ENCODE measurements around the gene RALGAPB. TPM values are rescaled to one million over a fixed set of nuclear protein-coding genes. Genes with fewer than 3 reads are reported as not detected.
"Not testable (repeated sequence)": the region's sequence is repeated elsewhere in the genome, so short reads cannot be mapped to it uniquely, and the experiment has no call there.

Gene RALGAPB
- total RNA-seq, 1 experiment from 2014 or later = 30.4 TPM

DNA sequence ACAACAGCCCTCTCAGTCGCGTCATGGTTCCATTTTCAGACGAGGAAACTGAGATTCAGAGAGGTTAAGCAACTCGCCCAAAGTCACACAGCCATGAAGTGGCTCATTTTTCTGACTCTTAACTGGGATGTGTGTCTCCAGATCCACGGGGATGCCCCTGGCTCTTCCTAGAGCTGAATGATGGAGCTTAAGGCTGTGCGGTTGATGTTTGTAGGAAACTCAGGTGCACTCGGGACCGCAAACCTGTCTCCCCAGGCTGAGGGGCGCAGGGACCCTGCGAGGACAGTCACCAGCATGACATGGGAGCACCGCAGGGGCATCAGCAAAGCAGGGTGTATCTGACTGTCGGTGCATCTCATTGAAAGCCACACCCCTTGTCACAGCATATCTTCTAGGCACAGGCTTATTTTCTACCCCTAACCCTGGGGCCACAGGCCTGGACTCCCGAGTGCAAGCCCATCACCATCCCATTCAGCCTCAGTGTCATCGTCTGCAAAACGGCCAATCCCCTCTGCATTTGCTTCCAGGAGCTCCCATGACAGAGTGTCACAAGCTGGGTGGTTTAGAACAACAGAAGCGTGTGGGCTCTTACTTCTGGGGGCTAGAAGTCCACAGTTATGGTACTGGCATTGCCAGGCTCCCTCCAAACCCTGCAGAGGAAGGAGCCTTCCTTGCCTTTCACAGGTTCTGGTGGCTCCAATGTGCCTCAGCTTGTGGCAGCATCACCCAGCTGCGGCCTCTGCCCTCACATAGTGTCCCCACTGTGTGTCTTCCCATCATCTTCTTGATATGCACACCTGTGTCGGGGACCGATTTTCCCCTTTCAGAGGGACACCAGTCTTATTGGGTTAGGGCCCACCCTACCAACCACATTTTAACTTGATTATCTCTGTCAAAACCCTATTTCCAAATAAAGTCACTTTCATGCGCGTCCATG, 119.1 kb downstream of the RALGAPB start:
- Histone ChIP-seq H3K36me3 (ENCODE audit: low read depth, low read length) (no peaks in the 10 kb centered on the region), H3K9me3 (ENCODE audit: low read length) (no peaks in the 10 kb centered on the region), H4K20me1 (ENCODE audit: low read length) (no peaks in the 10 kb centered on the region), H3K27me3 (ENCODE audit: low read length) (no peaks in the 10 kb centered on the region), H3K9ac (ENCODE audit: low read length) (no peak overlapping the region), H3F3A (ENCODE audit: low read length, unreplicated experiment) (no peaks in the 10 kb centered on the region), H3K4me1 (ENCODE audit: insufficient read depth, low read length) (no peaks in the 10 kb centered on the region), H3K4me3 (ENCODE audit: low read length) (no peak overlapping the region), H3K27ac (ENCODE audit: low read length) (no peak overlapping the region), H3K79me2 (ENCODE audit: low read length) (no peaks in the 10 kb centered on the region), H2AFZ (ENCODE audit: low read length) (no peak overlapping the region), H3K4me2 (ENCODE audit: low read length) (no peak overlapping the region), H3K9me2 (replicated peaks; ENCODE audit: low read length) (no peaks in the 10 kb centered on the region)
- BruUV-seq (replicated peaks) = no TSS peak
- intact Hi-C loops (cut with micrococcal nuclease) = no loop called here
- DNase-seq = no peak
- ChIA-PET POLR2A (ENCODE audit: unreplicated experiment) (no interaction called here), CTCF (no interaction called here)
- TF ChIP-seq, protein P1, sequence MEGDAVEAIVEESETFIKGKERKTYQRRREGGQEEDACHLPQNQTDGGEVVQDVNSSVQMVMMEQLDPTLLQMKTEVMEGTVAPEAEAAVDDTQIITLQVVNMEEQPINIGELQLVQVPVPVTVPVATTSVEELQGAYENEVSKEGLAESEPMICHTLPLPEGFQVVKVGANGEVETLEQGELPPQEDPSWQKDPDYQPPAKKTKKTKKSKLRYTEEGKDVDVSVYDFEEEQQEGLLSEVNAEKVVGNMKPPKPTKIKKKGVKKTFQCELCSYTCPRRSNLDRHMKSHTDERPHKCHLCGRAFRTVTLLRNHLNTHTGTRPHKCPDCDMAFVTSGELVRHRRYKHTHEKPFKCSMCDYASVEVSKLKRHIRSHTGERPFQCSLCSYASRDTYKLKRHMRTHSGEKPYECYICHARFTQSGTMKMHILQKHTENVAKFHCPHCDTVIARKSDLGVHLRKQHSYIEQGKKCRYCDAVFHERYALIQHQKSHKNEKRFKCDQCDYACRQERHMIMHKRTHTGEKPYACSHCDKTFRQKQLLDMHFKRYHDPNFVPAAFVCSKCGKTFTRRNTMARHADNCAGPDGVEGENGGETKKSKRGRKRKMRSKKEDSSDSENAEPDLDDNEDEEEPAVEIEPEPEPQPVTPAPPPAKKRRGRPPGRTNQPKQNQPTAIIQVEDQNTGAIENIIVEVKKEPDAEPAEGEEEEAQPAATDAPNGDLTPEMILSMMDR (conservative IDR thresholded peaks at IDR 0.05; ENCODE audit: low read depth, low read length) = no peak
- ATAC-seq = no peak

DNA sequence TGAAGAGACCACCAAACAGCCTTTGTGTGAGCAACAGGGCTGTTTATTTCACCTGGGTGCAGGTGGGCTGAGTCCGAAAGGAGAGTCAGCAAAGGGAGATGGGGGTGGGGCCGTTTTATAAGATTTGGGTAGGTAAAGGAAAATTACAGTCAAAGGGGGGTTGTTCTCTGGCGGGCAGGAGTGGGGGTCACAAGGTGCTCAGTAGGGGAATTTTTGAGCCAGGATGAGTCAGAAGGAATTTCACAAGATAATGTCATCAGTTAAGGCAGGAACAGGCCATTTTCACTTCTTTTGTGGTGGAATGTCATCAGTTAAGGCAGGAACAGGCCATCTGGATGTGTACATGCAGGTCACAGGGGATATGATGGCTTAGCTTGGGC, 119.8 kb downstream of the RALGAPB start:
- H3K27me3 ChIP-seq (ENCODE audit: low read length); DNase-seq; H3K9me3 ChIP-seq (ENCODE audit: low read length); H3K4me1 ChIP-seq (ENCODE audit: insufficient read depth, low read length); CTCF ChIA-PET; H2AFZ ChIP-seq (ENCODE audit: low read length); H3K9ac ChIP-seq (ENCODE audit: low read length); ATAC-seq; H3K9me2 ChIP-seq (replicated peaks; ENCODE audit: low read length); POLR2A ChIA-PET (ENCODE audit: unreplicated experiment); intact Hi-C loops (cut with micrococcal nuclease); H3K79me2 ChIP-seq (ENCODE audit: low read length); H3K4me2 ChIP-seq (ENCODE audit: low read length); BruUV-seq (replicated peaks); H3F3A ChIP-seq (ENCODE audit: low read length, unreplicated experiment); H3K4me3 ChIP-seq (ENCODE audit: low read length); H3K27ac ChIP-seq (ENCODE audit: low read length); H4K20me1 ChIP-seq (ENCODE audit: low read length); H3K36me3 ChIP-seq (ENCODE audit: low read depth, low read length): not testable (repeated sequence)

DNA sequence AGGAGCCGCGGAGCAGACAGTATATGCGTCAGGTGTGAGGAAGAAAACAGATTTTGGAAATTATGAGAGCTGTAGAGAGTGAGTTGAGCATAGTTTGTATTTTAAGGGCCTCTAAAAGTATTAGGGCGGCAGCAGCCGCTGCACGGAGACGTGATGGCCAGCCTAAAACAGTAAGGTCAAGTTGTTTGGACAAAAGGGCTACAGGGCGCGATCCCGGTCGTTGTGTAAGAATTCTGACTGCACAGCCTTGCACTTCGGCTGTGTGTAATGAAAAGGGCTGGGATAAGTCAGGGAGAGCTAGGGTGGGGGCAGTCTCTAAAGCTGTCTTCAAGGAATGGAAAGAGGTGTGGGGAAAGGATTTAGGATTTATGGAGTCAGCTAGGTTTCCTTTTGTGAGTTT, 121.6 kb downstream of the RALGAPB start:
- H4K20me1 ChIP-seq (ENCODE audit: low read length); H3K9me2 ChIP-seq (replicated peaks; ENCODE audit: low read length); CTCF ChIA-PET; H2AFZ ChIP-seq (ENCODE audit: low read length); H3K4me2 ChIP-seq (ENCODE audit: low read length); ATAC-seq; H3K79me2 ChIP-seq (ENCODE audit: low read length); H3K9ac ChIP-seq (ENCODE audit: low read length); H3K9me3 ChIP-seq (ENCODE audit: low read length); POLR2A ChIA-PET (ENCODE audit: unreplicated experiment); BruUV-seq (replicated peaks); H3K27me3 ChIP-seq (ENCODE audit: low read length); H3F3A ChIP-seq (ENCODE audit: low read length, unreplicated experiment); DNase-seq; H3K4me1 ChIP-seq (ENCODE audit: insufficient read depth, low read length); H3K36me3 ChIP-seq (ENCODE audit: low read depth, low read length); H3K4me3 ChIP-seq (ENCODE audit: low read length); intact Hi-C loops (cut with micrococcal nuclease); H3K27ac ChIP-seq (ENCODE audit: low read length): not testable (repeated sequence)

DNA sequence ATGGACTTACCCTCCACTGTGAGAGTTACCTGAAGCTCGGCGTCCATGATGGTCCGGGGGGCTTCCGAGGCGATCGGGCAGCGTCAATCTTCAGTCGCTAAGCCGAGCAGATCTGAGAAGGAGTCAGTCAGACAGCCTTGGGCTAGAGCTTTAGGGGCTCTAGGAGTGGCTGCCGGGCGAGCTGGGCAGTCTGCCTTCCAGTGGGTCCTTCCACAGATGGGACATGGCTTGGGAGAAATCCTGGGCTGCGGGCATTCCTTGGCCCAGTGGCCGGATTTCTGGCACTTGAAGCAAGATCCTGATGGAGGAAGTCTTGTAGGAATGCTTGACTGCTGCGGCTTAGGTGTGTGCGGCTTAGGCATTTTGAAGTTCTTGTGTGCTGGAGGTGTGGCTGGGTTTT, 123.2 kb downstream of the RALGAPB start:
- H3K36me3 ChIP-seq (ENCODE audit: low read depth, low read length); H3K27me3 ChIP-seq (ENCODE audit: low read length); H2AFZ ChIP-seq (ENCODE audit: low read length); H3K9me3 ChIP-seq (ENCODE audit: low read length); H3F3A ChIP-seq (ENCODE audit: low read length, unreplicated experiment); DNase-seq; H4K20me1 ChIP-seq (ENCODE audit: low read length); POLR2A ChIA-PET (ENCODE audit: unreplicated experiment); intact Hi-C loops (cut with micrococcal nuclease); H3K27ac ChIP-seq (ENCODE audit: low read length); H3K4me1 ChIP-seq (ENCODE audit: insufficient read depth, low read length); H3K9ac ChIP-seq (ENCODE audit: low read length); H3K4me3 ChIP-seq (ENCODE audit: low read length); H3K79me2 ChIP-seq (ENCODE audit: low read length); ATAC-seq; H3K4me2 ChIP-seq (ENCODE audit: low read length); CTCF ChIA-PET; H3K9me2 ChIP-seq (replicated peaks; ENCODE audit: low read length); BruUV-seq (replicated peaks): not testable (repeated sequence)
